ENCODE results near the gene FANCC.

Gene FANCC

GRCh38 chr9:95143591-95144561 is 173.6 kb downstream of the FANCC start:
- Histone ChIP-seq H3K36me3 (replicated peaks) (no peaks in the 10 kb centered on the region), H3K27me3 (ENCODE audit: low read depth) (no peaks in the 10 kb centered on the region), H3K4me3 (no peak overlapping the region), H3K9me3 (no peaks in the 10 kb centered on the region), H3K4me1 (peaks cover 17% of the 10 kb centered on the region)
- in situ Hi-C loops (cut with MboI; ENCODE audit: low sequenced_read_pairs) = no loop called here
- DNase-seq (ENCODE audit: low spot score in 2 of 2) = no peak

GRCh38 chr9:95142728-95143127 is 174.8 kb downstream of the FANCC start:
- in situ Hi-C loops (cut with MboI; ENCODE audit: low sequenced_read_pairs) = no loop called here
- no peaks in the 10 kb centered on the region for H3K9me3 ChIP-seq
- no peak for DNase-seq (ENCODE audit: low spot score in 2 of 2)
- no peaks in the 10 kb centered on the region for H3K27me3 ChIP-seq (ENCODE audit: low read depth)
- H3K4me1 ChIP-seq = peaks cover 8% of the 10 kb centered on the region
- no peaks in the 10 kb centered on the region for H3K36me3 ChIP-seq (replicated peaks)
- H3K4me3 ChIP-seq = no peak overlapping the region

GRCh38 chr9:95142315-95142714 is 175.2 kb downstream of the FANCC start:
- Histone ChIP-seq H3K9me3 (no peaks in the 10 kb centered on the region), H3K36me3 (replicated peaks) (no peaks in the 10 kb centered on the region), H3K4me1 (peaks cover 4% of the 10 kb centered on the region), H3K27me3 (ENCODE audit: low read depth) (no peaks in the 10 kb centered on the region), H3K4me3 (no peak overlapping the region)
- no peak for DNase-seq (ENCODE audit: low spot score in 2 of 2)
- in situ Hi-C loops (cut with MboI; ENCODE audit: low sequenced_read_pairs) = no loop called here

- H3K27me3 ChIP-seq (ENCODE audit: low read depth) = no peaks in the 10 kb centered on the region
- H3K4me1 ChIP-seq = no peaks in the 10 kb centered on the region
- no peaks in the 10 kb centered on the region for H3K36me3 ChIP-seq (replicated peaks)
- in situ Hi-C loops (cut with MboI; ENCODE audit: low sequenced_read_pairs) = no loop called here
- no peaks in the 10 kb centered on the region for H3K9me3 ChIP-seq
- no peak for DNase-seq (ENCODE audit: low spot score in 2 of 2)
- no peak overlapping the region for H3K4me3 ChIP-seq
These were observed 176.7 kb downstream of the FANCC start for GRCh38 chr9:95140821-95141220.

GRCh38 chr9:95139126-95139525 is 178.4 kb downstream of the FANCC start:
- Histone ChIP-seq H3K9me3 (no peaks in the 10 kb centered on the region), H3K36me3 (replicated peaks) (no peaks in the 10 kb centered on the region), H3K4me1 (no peaks in the 10 kb centered on the region), H3K27me3 (ENCODE audit: low read depth) (no peaks in the 10 kb centered on the region), H3K4me3 (no peak overlapping the region)
- no peak for DNase-seq (ENCODE audit: low spot score in 2 of 2)
- in situ Hi-C loops (cut with MboI; ENCODE audit: low sequenced_read_pairs) = no loop called here

- Histone ChIP-seq H3K9me3 (no peaks in the 10 kb centered on the region), H3K4me3 (no peak overlapping the region), H3K27me3 (ENCODE audit: low read depth) (no peaks in the 10 kb centered on the region), H3K4me1 (no peaks in the 10 kb centered on the region), H3K36me3 (replicated peaks) (no peaks in the 10 kb centered on the region)
- DNase-seq (ENCODE audit: low spot score in 2 of 2) = no peak
- in situ Hi-C loops (cut with MboI; ENCODE audit: low sequenced_read_pairs) = no loop called here
These were observed 179.0 kb downstream of the FANCC start for GRCh38 chr9:95138474-95138873.

GRCh38 chr9:95137587-95138145 is 179.8 kb downstream of the FANCC start:
- DNase-seq (ENCODE audit: low spot score in 2 of 2) = no peak
- Histone ChIP-seq H3K4me3 (no peak overlapping the region), H3K36me3 (replicated peaks) (no peaks in the 10 kb centered on the region; the same call in 1 of the 2 replicates), H3K9me3 (no peaks in the 10 kb centered on the region), H3K4me1 (no peaks in the 10 kb centered on the region), H3K27me3 (ENCODE audit: low read depth) (no peaks in the 10 kb centered on the region)
- in situ Hi-C loops (cut with MboI; ENCODE audit: low sequenced_read_pairs) = no loop called here

GRCh38 chr9:95135756-95136155 is 181.8 kb downstream of the FANCC start:
- H3K36me3 ChIP-seq (replicated peaks) = no peaks in the 10 kb centered on the region; the same call in 1 of the 2 replicates
- H3K4me1 ChIP-seq = no peaks in the 10 kb centered on the region
- no peaks in the 10 kb centered on the region for H3K27me3 ChIP-seq (ENCODE audit: low read depth)
- H3K4me3 ChIP-seq = no peak overlapping the region
- in situ Hi-C loops (cut with MboI; ENCODE audit: low sequenced_read_pairs) = no loop called here
- no peak for DNase-seq (ENCODE audit: low spot score in 2 of 2)
- H3K9me3 ChIP-seq = no peaks in the 10 kb centered on the region

GRCh38 chr9:95134457-95134881 is 183.0 kb downstream of the FANCC start:
- Histone ChIP-seq H3K4me3 (no peak overlapping the region), H3K27me3 (ENCODE audit: low read depth) (no peaks in the 10 kb centered on the region), H3K36me3 (replicated peaks) (no peaks in the 10 kb centered on the region; the same call in 1 of the 2 replicates), H3K4me1 (no peaks in the 10 kb centered on the region), H3K9me3 (no peaks in the 10 kb centered on the region)
- DNase-seq (ENCODE audit: low spot score in 2 of 2) = no peak
- in situ Hi-C loops (cut with MboI; ENCODE audit: low sequenced_read_pairs) = no loop called here

GRCh38 chr9:95133325-95133705 is 184.2 kb downstream of the FANCC start:
- H3K9me3 ChIP-seq = no peaks in the 10 kb centered on the region
- no peaks in the 10 kb centered on the region for H3K27me3 ChIP-seq (ENCODE audit: low read depth)
- no peak overlapping the region for H3K4me3 ChIP-seq
- no peak for DNase-seq (ENCODE audit: low spot score in 2 of 2)
- H3K36me3 ChIP-seq (replicated peaks) = no peaks in the 10 kb centered on the region; the same call in 1 of the 2 replicates
- no peaks in the 10 kb centered on the region for H3K4me1 ChIP-seq
- in situ Hi-C loops (cut with MboI; ENCODE audit: low sequenced_read_pairs) = no loop called here

GRCh38 chr9:95132366-95133324 is 184.9 kb downstream of the FANCC start:
- no peak for DNase-seq (ENCODE audit: low spot score in 2 of 2)
- H3K27me3 ChIP-seq (ENCODE audit: low read depth) = no peaks in the 10 kb centered on the region
- no peaks in the 10 kb centered on the region; the same call in 1 of the 2 replicates for H3K36me3 ChIP-seq (replicated peaks)
- no peaks in the 10 kb centered on the region for H3K9me3 ChIP-seq
- in situ Hi-C loops (cut with MboI; ENCODE audit: low sequenced_read_pairs) = no loop called here
- no peaks in the 10 kb centered on the region for H3K4me1 ChIP-seq
- no peak overlapping the region for H3K4me3 ChIP-seq

- DNase-seq (ENCODE audit: low spot score in 2 of 2) = peak in 1 of 2 experiments; percentile 82
- Histone ChIP-seq H3K4me1 (no peaks in the 10 kb centered on the region), H3K9me3 (no peaks in the 10 kb centered on the region), H3K27me3 (ENCODE audit: low read depth) (no peaks in the 10 kb centered on the region), H3K36me3 (replicated peaks) (no peaks in the 10 kb centered on the region; the same call in 1 of the 2 replicates), H3K4me3 (no peak overlapping the region)
- in situ Hi-C loops (cut with MboI; ENCODE audit: low sequenced_read_pairs) = no loop called here
These were observed 186.2 kb downstream of the FANCC start for GRCh38 chr9:95131023-95131943.

- Histone ChIP-seq H3K4me3 (no peak overlapping the region), H3K4me1 (no peaks in the 10 kb centered on the region), H3K27me3 (ENCODE audit: low read depth) (no peaks in the 10 kb centered on the region), H3K9me3 (no peaks in the 10 kb centered on the region), H3K36me3 (replicated peaks) (no peaks in the 10 kb centered on the region; the same call in 1 of the 2 replicates)
- in situ Hi-C loops (cut with MboI; ENCODE audit: low sequenced_read_pairs) = no loop called here
- no peak for DNase-seq (ENCODE audit: low spot score in 2 of 2)
These were observed 187.0 kb downstream of the FANCC start for GRCh38 chr9:95130484-95130883.

Data from HAP-1 (cell line).